Body of pancreas (tissue), 4 donors: Measurements from ENCODE around the gene GNRH2.
A peak's percentile ranks its signal among the peaks of the same experiment; 100 is the strongest.

ENCODE experiments used
- CTCF ChIP-seq, 7 experiments: fragments of 450-650 bp in 4 of 7; fragments of 200-600 bp in 3 of 7; sonication (generic) in 3 of 7; IDR thresholded peaks; one replicate each; pipeline ENCODE4 v1.5.1; 2016 to 2019; ENCODE audit warnings: antibody characterized with exemption in 7 of 7
- POLR2A ChIP-seq, 3 donors: fragments of 450-650 bp; IDR thresholded peaks; one replicate each; pipeline ENCODE4 v1.6.1; 2016; ENCODE audit warnings: antibody characterized with exemption in 3 of 3, mild to moderate bottlenecking in 2 of 3

- TF ChIP-seq CTCF (IDR thresholded peaks at IDR 0.05) (no peak), POLR2A (IDR thresholded peaks at IDR 0.05) (peak; percentile 66 to 73 (median 69))
Observed at GRCh38 chr20:3045816-3046676, 2.6 kb downstream of the GNRH2 start, which contains the start of gene MRPS26.
